Peyer's patch (tissue), 4 donors: ENCODE results near the gene DZIP3.

ENCODE experiments used
- CTCF ChIP-seq, 6 experiments: fragments of 450-650 bp in 4 of 6; fragments of 200-600 bp in 2 of 6; sonication (generic) in 1 of 6; IDR thresholded peaks; one replicate each; pipeline ENCODE4 v1.5.1; 2017 to 2019; ENCODE audit warnings: antibody characterized with exemption in 6 of 6, mild to moderate bottlenecking in 3 of 6, moderate library complexity in 1 of 6
- POLR2A ChIP-seq, 2 donors: fragments of 450-650 bp; IDR thresholded peaks; one replicate each; pipeline ENCODE4 v1.5.1; 2017; ENCODE audit warnings: antibody characterized with exemption in 2 of 2, mild to moderate bottlenecking in 2 of 2, moderate library complexity in 2 of 2

DNA sequence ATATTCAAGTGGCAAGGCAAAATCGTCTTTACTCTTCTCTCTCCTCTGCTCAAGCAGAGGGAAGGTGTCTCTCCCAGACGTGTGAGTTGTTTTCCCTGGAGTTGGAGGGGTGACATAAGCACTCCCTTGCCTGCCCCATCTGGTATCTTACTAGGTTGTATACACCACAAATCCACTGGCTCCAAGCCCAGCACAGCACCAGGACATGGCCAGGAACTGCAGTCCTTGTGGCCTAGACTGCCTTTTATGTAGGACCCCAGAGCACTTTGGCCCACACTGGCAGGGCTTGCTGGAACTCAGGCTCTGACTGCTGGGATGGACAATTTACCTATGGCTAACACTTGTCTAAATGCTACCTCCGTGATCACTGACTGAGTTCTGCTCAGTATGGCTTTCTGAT is 34.0 kb downstream of the DZIP3 start:
- TF ChIP-seq CTCF (IDR thresholded peaks at IDR 0.05) (no peak), POLR2A (IDR thresholded peaks at IDR 0.05) (no peak)
